Activated T-cell treated with anti-CD3 and anti-CD28 coated beads for 4 hours (primary cell): Measurements from ENCODE around the gene ABHD17B.
A peak's percentile ranks its signal among the peaks of the same experiment; 100 is the strongest.

Source experiments
- DNase-seq: peaks from one replicate; pipeline ENCODE4 v3.0.0-alpha.2; 2020

The ABHD17B gene

DNA sequence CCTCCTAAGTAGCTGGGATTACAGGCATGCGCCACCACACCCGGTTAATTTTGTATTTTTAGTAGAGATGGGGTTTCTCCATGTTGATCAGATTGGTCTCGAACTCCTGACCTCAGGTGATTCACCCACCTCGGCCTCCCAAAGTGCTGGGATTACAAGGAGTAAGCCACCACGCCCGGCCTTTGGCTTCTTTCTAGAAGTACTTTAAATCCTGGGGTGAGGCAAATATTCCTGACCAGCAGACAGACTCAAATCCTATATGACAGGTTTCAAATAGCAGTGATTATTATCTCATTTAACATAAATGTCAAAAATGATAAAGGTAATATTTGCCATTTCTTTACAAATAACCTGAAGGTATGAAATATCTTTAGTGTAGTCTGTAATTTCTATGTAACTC lies 35.6 kb downstream of the ABHD17B start:
- DNase-seq, result no peak

DNA sequence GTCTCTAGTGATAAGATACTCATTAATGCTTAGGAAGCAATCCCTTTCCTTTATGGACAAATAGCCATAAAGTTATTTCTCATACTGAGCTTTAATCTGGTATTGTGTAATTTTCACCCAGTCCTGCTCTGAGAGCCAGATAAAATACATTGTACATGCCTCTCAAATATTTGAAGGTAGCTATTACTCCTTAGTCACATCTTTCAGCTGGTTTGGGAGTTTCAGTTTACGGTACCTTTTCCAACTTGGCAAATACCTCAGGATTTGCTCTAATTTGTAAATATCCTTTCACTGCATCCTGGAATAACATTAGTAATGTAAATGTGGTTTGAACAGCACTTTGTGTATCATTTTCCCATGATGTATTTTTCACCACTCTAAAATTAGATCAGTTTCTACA lies 47.4 kb downstream of the ABHD17B start:
- DNase-seq, result no peak

DNA sequence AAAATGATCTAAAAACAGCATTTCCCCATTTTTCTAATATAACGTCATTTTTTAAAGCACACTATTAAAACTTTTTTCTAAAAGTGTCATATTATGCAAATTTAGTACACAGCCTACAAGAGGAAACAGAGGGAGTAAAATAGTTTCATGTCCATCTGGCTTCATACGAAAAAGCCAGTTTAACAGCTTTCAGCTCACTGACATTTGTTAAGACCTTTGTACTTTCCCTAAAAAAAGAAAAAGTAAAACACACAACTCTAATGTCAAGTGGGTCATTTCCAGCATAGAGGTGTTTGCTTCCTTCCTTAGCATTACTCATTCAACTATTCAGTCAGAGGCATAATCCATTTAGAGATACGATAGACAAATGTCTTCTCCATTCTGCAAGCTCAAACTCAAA lies 49.4 kb downstream of the ABHD17B start:
- no peak for DNase-seq

DNA sequence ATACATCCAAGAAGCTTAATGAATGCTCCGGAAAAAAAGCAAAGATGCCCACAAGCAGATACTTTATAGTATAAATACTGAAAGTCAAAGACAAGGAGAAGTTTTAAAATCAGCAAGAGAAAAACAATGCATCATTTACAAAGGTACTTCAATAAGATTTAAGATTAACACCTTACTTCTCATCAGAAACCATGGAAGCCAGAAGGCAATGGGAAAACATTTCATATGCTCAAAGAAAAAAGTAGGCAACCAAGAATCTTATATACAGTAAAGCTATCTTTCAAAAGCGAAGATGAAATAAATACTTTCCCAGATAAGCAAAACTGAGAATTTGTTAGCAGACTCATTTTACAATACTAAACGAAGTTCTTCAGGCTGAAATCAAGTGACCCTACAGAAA lies 51.1 kb downstream of the ABHD17B start:
- no peak for DNase-seq

DNA sequence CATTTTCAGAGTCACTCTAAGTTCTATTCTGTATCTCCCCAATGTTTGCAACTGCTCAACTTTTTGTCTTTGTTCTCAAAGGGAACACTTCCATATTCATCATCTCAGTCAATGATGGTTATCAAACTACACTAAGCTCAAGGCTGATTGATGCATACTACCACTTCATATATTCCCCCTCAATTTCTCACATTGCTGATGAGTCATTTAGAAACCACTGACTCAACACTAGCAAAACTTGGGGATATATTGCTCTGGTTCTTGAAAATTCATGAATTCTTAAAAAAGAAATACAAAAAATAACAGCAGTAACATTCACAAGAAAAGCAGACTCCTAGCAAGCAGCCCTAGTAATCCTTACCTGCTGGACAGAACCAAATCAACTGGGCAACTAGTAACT lies 52.2 kb downstream of the ABHD17B start:
- DNase-seq, result no peak

DNA sequence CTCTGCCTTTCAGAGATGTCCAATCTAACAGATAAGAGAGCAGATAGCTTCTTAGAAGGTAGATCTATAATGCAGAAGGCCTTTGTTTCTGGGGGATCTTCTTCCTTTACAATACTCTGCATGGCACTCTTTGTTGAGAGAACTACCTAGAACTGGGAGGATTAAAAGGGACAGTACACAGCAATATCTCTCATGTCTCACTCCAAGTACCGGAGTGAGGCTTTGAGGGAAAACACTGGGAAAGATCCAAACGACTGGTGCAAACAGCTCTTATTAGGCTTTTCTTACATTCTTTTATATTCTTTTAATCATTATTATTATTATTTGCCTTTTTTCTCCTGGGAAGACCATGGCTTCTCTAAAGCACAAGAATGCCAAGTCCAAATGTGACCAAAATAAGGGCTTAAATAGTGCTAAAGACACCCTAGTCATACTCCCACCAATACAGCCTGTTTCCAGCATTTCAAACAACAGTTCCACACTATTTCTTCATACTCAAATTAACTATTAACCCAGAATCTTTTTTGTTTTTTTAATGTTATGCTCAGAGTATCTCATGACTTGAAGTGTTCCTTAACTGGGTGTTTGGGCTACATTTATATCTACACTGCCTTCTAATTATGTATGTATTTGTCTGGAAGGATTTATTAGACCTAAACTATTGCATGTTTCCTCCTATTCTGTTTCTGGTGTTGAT lies 52.7 kb downstream of the ABHD17B start:
- DNase-seq, result no peak

DNA sequence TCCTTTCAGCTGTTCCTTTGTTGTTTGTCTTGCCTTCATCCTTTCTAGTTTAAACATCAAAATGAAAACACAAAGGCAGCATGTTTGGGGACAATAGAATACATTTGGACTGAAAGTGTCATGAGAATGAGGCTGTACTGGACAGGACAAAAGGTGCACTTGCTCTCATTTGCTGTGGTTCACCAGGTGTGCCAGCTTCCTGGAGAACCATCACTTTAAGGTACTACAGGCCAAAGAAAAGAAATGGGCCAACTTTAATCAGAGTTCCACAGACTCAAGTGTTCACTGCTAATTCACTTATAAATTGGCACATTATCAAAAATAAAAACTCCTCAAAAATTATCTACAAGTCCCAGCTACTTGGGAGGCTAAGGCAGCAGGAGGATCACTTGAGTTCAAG lies 53.8 kb downstream of the ABHD17B start:
- no peak for DNase-seq

DNA sequence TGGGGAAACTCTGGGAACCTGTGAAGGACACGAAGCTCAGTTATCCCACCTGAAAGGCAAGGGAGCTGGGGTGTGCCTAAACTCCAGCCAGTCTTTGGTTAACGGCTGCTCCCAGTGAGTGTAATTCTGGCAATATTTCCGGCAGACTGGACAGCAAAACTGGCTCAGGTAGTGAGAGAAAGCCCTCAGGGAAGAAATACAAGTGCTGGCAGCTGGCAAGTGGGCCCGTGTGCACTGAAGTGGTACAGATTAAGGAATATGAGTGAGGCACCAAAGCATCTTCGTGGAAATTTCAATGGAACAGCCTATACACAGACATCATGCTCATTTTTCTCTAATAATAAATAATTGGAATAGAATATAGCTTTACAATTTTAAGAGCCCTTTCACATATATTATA lies 56.2 kb downstream of the ABHD17B start:
- no peak for DNase-seq

DNA sequence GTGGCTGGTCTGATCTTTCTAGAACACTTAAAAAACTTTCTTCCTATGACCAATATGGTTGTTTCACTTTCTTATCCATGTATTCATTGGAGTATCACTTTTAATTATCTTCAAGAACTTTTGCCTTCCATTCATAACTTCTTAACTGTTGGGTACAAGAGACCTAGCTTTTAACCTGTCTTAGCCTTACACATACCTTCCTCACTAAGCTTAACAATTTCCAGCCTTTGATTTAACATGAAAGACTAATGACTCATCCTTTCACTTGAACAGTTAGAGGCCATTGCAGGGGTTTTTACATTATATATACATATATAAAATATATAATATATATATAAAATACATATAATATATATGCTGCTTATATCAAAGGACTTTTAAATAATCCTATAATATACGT lies 57.9 kb downstream of the ABHD17B start:
- DNase-seq, result no peak

DNA sequence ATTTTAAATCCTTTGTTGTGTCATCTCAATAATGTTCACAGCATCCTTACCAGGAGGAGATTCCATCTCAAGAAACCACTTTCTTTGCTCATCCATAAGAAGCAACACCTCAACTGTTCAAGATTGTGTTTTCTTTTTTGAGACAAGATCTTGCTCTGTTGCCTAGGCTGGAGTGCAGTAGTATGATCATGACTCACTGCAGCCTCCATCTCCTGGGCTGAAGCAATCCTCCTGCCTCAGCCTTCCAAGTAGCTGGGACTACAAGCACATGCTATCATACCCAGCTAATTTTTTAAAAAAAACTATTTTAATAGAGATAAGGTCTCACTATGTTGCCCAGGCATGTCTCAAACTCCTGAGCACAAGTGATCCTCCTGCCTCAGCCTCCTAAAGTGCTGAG lies 60.0 kb downstream of the ABHD17B start:
- DNase-seq, result no peak

DNA sequence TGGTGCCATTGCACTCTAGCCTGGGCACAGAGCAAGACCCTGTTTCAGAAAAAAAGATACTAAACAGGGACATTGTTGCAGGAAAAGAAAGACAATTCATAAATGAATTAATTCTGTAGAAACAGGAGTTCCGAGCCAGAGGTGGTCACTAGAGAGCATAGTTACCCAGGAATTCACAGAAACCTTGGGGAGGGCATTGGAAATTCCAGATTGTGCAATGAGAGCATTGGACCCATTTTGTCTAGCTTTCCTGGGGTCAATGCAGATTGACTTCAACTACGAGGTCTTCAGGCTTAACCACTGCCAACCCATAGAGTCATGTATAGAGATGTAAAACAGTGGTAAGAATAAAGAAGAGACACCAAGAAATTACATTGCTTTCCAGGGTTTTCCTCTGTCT lies 63.1 kb downstream of the ABHD17B start:
- no peak for DNase-seq

DNA sequence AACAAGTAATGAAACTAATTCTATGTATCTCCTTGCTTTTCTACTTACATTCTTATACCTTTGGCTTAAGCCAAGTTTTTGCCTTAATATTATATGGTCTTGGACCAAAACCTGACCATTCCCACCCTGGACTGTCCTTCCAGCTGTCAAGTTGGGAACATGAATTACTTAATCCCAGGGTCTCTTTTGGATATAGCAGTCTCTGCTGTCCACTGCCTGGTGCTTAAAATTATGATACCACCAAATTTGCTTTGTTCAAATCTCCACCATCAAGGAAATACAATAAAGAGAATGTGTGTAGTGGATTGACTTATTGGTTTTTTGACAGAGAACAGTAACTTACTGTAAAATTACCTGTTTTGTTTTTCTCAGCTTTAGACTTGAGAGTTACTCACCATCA lies 66.2 kb downstream of the ABHD17B start:
- DNase-seq, result no peak

DNA sequence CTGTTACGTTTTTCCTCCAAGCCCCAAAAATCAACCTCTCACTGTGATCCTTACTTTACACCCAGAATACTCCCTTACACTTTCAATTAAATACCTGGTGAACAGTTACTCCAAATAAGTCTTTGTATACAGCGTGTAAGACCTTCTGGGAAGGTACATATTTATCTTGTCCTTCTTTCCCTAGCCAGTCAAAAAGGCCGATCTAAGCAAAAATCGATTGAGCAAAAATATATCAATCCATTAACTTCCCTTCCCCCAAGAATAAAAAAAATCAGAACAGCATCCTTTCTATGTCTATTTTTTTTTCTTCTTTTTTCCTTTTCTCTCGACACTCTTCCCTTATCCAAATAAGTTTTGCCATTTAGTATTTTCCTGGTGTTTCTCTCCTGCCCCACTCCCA lies 71.3 kb downstream of the ABHD17B start:
- no peak for DNase-seq

DNA sequence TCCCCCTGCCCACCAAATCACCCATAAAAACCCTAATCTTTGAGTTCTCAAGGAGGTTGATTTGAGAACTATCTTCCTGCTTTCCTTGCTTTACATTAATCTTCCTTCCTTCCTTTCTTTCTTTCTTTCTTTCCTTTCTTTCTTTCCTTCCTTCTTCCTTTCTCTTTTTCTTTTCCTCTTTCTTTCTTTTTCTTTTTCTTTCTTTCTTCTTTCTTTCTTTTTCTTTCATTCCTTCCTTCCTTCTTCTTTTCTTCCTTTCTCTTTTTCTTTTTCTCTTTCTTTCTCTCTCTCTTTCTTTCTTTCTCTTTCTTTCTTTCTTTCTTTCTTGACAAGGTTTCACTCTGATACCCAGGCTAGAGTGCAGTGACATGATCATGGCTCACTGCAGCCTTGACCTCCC lies 75.4 kb downstream of the ABHD17B start:
- DNase-seq, result no peak

DNA sequence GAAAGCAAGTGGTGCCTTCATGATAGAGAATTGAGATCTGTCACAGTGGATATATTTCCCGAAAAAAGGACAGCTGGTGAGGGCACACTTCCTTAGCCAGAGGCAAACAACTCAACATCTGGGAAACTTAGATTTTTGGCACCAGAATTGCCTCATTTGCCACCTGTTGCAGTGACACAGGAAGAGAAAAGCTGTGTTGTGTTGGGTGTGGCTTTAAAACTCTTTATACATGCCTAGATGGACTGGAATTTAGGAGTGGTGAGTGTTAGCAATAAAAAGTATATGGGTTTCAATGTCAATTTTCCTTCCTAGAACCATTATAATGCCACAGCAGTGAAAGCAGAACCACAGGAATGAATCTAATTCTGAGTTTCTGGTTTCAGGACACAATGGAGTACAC lies 80.1 kb downstream of the ABHD17B start:
- no peak for DNase-seq

DNA sequence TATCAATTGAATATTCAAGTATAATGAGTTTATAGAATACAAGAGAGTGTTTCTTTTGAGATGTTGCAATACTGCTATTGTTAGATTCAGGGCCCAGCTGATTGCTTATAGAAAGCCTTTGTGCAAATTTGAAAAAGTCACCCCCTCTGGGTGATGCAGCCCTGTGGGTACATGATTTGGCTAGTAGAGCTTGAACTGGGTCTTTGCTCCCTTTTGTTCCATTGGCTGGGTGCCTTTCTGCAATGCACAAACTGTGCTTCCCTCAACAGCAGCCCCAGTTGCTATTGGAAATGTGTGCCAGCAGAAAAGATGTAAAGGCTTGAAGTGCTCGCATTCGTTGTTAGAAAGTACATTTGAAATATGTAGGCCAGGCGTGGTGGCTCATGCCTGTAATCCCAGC lies 80.8 kb downstream of the ABHD17B start:
- no peak for DNase-seq

DNA sequence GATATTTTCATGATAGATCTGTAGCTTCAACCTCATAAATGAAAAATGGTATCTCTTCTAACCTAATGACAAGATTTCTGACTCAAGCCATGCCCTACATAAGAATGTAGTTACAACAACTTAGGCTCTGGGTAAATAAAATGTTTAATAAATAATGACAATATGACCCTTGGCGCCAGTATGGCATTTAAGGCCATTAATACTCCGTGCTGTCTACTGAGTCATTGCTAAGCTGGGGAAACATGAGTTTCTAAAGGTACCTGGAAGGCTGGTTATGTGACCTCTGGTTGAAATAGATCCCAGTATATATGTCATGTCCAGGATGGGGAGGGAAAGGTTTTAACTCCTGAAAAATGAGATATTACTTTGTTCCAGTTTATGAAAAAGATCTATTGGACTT lies 84.7 kb downstream of the ABHD17B start:
- DNase-seq, result no peak

DNA sequence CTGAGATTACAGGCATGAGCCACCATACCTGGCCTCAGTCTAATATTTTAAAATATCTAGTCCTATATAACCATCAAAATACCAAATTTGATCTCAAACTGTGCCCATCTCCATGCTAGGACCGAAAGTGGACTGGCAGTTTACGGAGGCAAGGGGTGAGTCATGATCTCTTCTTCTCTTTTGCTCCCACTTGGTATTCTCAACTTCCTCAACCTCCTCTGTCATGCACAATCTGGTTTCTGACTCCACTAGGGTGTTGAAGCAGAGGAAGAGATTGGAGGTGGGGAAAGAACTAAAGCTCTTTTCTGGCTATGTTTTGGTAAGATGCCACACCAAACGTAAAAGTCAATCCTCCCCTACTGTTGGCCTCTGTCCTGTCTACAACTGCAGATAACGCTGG lies 86.7 kb downstream of the ABHD17B start:
- no peak for DNase-seq

DNA sequence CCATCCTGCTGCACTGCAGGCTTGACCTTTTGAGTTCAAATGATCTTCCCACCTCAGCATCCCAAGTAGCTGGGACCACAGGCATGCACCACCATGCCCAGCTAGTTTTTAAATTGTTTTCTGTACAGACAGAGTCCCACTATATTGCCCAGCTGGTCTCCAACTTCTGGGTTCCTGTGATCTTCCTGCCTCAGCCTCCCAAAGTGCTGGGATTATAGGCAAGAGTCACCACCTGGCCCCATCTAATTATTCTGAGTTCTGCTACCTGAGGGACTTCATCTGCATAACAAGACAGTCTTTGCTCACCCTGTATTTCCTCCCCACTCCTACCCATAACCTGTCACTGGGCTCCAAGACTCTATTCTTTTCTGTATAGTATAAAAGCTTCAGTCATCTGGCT lies 88.1 kb downstream of the ABHD17B start:
- no peak for DNase-seq

DNA sequence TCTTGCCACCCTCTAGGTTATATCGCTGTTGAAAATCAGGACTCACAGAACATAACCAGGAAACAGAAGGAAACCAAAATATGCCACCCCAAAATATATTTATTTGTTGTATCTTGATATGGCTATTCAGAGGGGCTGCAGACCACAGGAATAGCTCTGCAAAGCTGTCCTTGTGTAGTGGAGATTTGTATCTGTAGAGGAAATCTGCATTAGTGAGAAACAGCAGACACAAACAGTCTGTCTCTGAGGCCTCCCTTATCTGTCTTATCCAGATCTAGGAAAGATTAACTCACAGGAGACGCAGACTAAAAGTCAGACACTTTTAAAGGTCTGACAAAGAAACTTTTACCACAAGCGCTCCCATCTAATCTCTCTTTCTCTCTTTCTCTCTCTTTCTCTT lies 88.5 kb downstream of the ABHD17B start:
- no peak for DNase-seq

DNA sequence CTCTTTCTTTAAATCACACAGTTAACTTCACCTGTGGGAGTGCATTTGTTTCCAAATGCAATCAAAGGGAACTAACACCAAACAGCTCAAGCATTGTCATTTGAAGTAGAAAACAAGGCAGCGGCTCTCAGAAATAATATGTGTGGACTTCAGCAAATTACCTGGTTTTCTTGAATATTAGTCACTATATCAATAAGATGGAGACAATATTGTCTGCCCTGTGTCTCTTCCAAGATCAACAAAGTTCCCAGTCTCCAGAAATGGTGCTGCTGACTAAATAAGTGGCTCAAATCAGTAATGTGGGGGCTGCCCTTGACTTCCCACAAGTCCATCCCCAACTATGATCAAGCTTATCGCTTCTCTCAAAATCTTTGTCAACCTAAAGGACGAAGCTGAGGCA lies 89.6 kb downstream of the ABHD17B start:
- DNase-seq, result no peak

DNA sequence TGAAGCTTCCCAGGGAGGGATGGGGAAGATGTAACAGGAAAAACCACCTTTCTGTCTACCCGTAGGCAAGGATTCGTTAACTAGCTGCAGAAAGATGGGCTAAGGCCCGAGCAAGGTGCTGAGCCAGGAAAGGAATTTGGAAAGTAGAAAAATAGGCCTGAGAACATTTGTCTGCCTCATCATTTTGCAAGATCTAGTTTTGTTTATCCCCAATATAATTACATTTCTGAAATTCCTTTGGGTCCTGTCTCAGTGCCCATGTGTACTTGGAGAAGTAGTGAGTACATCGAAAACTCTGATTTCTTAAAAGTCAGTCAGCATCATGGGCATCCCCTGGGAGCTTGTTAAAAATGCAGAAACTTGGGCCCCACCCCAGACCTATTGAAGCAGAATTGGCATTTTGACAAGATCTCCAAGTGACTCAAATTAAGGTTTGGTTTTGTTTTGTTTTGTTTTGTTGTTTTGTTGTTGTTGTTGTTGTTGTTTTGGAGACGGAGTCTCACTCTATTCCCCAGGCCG lies 90.5 kb downstream of the ABHD17B start:
- DNase-seq, result no peak

DNA sequence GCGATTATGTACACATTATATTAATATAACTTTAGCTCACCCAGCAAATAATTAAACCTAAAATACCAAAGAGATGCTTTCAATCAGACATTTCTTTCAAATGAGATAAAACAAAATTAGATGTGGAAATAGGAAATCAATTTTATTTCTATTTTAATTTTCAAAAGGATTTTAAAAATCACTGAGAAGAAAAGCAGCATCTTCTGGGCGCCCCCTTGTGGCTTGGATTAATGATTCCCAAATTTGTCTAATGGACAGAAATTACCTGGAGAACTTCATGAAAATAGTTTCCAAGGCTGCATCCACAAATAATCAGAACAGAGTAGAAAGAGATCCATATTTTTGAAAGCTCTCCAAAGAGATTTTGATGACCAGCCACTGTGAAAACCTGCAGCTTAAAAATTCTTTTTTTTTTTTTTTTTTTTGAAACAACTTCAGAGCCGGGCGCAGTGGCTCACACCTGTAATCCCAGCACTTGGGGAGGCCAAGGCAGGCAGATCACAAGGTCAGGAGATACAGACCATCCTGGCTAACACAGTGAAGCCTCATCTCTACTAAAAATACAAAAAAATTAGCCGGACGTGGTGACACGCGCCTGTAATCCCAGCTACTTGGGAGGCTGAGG lies 91.8 kb downstream of the ABHD17B start:
- DNase-seq, result peak; percentile 55

DNA sequence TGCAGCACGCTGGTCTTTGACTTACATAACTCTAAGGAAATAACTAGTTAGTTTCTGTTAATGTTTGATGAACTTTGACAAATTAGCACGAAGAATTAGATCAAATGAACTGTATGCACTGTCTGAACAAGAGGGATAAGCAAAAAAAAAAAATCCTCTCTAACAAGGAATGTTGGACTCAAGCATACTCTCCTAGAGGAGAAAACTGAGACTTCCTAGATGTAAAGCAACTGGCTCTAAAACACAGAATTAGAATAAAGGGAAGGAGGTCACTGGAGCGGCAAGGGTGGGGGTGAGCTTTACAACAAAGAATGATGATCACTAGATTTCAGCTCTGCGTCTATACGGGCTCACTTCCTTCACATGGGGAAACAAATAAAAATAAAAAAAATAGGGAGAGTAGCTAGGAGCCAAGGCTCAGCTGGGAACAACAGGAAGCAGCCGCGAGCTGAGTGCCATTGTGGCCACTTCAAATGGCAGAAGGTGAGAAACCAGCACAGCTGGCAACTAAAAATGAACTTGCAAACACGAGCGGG lies 94.0 kb downstream of the ABHD17B start:
- DNase-seq, result no peak
